HCT116 (cell line): ENCODE data around the gene CFDP1. TPM values are rescaled to one million over a fixed set of nuclear protein-coding genes. Genes with fewer than 3 reads are reported as not detected.

Experiments
- ATAC-seq: fragments of 200-7000 bp; cut with Tn5 transposase; 2 replicates; pipeline ENCODE4 v1.9.1; 2020; ENCODE audit warnings: mild to moderate bottlenecking, moderate library complexity
- BruUV-seq: library from RNA; stranded (reverse); fragments of 400-500 nt; replicated peaks from 2 replicates; lab custom pipeline; 2021; lab: Mats Ljungman, UMichigan
- CTCF ChIA-PET: fragments of 300-600 bp; sonication (Branson Sonifier 250); formaldehyde crosslinking; loops from one replicate; lab custom pipeline; 2021; ENCODE audit warnings: antibody characterized with exemption; lab: Charles Lee
- POLR2A ChIA-PET: fragments of 300-600, 350-600 bp; sonication (Branson Sonifier 250); formaldehyde crosslinking; loops from one replicate; lab custom pipeline; 2021; ENCODE audit warnings: antibody characterized with exemption; lab: Charles Lee
- RAD21 ChIA-PET, 2 experiments: fragments of 300-600 bp; sonication (Branson Sonifier 250); formaldehyde crosslinking; loops; one replicate each; lab custom pipeline; 2023; ENCODE audit warnings: low total read pairs in 2 of 2; ENCODE audit not compliant: uncharacterized antibody in 2 of 2, unreplicated experiment in 2 of 2, low non-redundant PET in 1 of 2; lab: Charles Lee
- DNase-seq: peaks from one replicate; pipeline ENCODE4 v3.0.0-alpha.2; 2010; ENCODE audit warnings: low read depth, low spot score
- H2AFZ ChIP-seq: fragments of 200-600 bp; shearing (Covaris generic), sonication (generic); 2 replicates; pipeline ENCODE4 v1.6.1; 2017; ENCODE audit warnings: low read depth, mixed run types, mixed read lengths, antibody characterized with exemption, low read length; ENCODE audit not compliant: poor library complexity, severe bottlenecking
- H3K27ac ChIP-seq: 2 replicates; pipeline ENCODE4 v1.5.1; 2012; ENCODE audit warnings: low read depth, low read length
- H3K27me3 ChIP-seq: fragments of 200-600 bp; sonication (generic); 2 replicates; pipeline ENCODE4 v1.6.1; 2016; ENCODE audit warnings: mixed run types, low read length, mixed read lengths; ENCODE audit not compliant: insufficient read depth
- H3K36me3 ChIP-seq, 2 experiments: fragments of 200-500 bp in 1 of 2; fragments of 200-600 bp in 1 of 2; sonication (Bioruptor generic) in 1 of 2; sonication (generic) in 1 of 2; 2 replicates each; pipeline versions ENCODE4 v1.5.1 to v1.6.1; 2014 to 2016; ENCODE audit warnings: low read length in 2 of 2, inconsistent platforms in 1 of 2, mixed read lengths in 1 of 2, mixed run types in 1 of 2; ENCODE audit not compliant: insufficient read depth in 2 of 2, control insufficient read depth in 1 of 2
- H3K4me1 ChIP-seq, 2 experiments: fragments of 200-600 bp in 1 of 2; sonication (generic) in 1 of 2; 2 replicates each; pipeline versions ENCODE4 v1.5.1 to v1.6.1; 2012 to 2017; ENCODE audit warnings: low read length in 2 of 2, inconsistent platforms in 1 of 2, mild to moderate bottlenecking in 1 of 2, mixed read lengths in 1 of 2, mixed run types in 1 of 2, moderate library complexity in 1 of 2; ENCODE audit not compliant: insufficient read depth in 2 of 2, control insufficient read depth in 1 of 2
- H3K4me2 ChIP-seq: fragments of 200-600 bp; sonication (generic); 2 replicates; pipeline ENCODE4 v1.6.1; 2017; ENCODE audit warnings: mixed run types, low read length, mixed read lengths
- H3K4me3 ChIP-seq, 2 experiments: fragments of 200-600 bp in 1 of 2; sonication (generic) in 1 of 2; replicated peaks in 1 of 2; 2 replicates each; pipeline ENCODE4 v1.5.1; 2011 to 2016; ENCODE audit warnings: low read length in 2 of 2, control low read depth in 1 of 2, low read depth in 1 of 2, mild to moderate bottlenecking in 1 of 2, mixed read lengths in 1 of 2, mixed run types in 1 of 2
- H3K79me2 ChIP-seq: fragments of 200-600 bp; sonication (generic); 2 replicates; pipeline ENCODE4 v1.6.1; 2017; ENCODE audit warnings: mild to moderate bottlenecking, mixed run types, low read length, moderate library complexity, mixed read lengths; ENCODE audit not compliant: insufficient read depth
- H3K9ac ChIP-seq: fragments of 200-600 bp; sonication (generic); 2 replicates; pipeline ENCODE4 v1.6.1; 2016; ENCODE audit warnings: low read length, mixed read lengths
- H3K9me2 ChIP-seq: fragments of 200-600 bp; sonication (generic), shearing (Covaris generic); 2 replicates; pipeline ENCODE4 v1.6.1; 2017; ENCODE audit warnings: mixed run types, mild to moderate bottlenecking, moderate library complexity; ENCODE audit not compliant: insufficient read depth
- H3K9me3 ChIP-seq, 2 experiments: fragments of 200-500 bp in 1 of 2; fragments of 200-600 bp in 1 of 2; sonication (Bioruptor generic) in 1 of 2; sonication (generic) in 1 of 2; 2 replicates each; pipeline ENCODE4 v1.6.1; 2014 to 2017; ENCODE audit warnings: low read length in 2 of 2, mixed read lengths in 2 of 2, inconsistent platforms in 1 of 2, low read depth in 1 of 2, mild to moderate bottlenecking in 1 of 2, mixed run types in 1 of 2, moderate library complexity in 1 of 2; ENCODE audit not compliant: control insufficient read depth in 1 of 2, insufficient read depth in 1 of 2
- H4K20me1 ChIP-seq: fragments of 200-600 bp; sonication (generic), shearing (Covaris generic); 2 replicates; pipeline ENCODE4 v1.6.1; 2017; ENCODE audit warnings: mixed run types, mild to moderate bottlenecking, moderate library complexity; ENCODE audit not compliant: insufficient read depth
- EZH2 ChIP-seq: fragments of 200-600 bp; sonication (generic); IDR thresholded peaks from 2 replicates; pipeline ENCODE4 v1.6.1; 2017; ENCODE audit warnings: antibody characterized with exemption, mixed run types
- EZH2phosphoT487 ChIP-seq: fragments of 200-600 bp; IDR thresholded peaks from 2 replicates; pipeline ENCODE4 v1.6.1; 2018; ENCODE audit warnings: antibody characterized with exemption, borderline replicate concordance
- FOSL1 ChIP-seq: IDR thresholded peaks from 2 replicates; pipeline ENCODE4 v1.6.1; 2012; ENCODE audit warnings: low read depth
- POLR2A ChIP-seq: IDR thresholded peaks from 2 replicates; pipeline ENCODE4 v1.7.0; 2011; ENCODE audit warnings: borderline replicate concordance; ENCODE audit not compliant: insufficient read depth, insufficient read length; ENCODE audit errors: extremely low read depth
- SP1 ChIP-seq: IDR thresholded peaks from 2 replicates; pipeline ENCODE4 v1.6.1; 2012; ENCODE audit warnings: low read depth
- TCF7L2 ChIP-seq: IDR thresholded peaks from 2 replicates; pipeline ENCODE4 v1.7.0; 2011; ENCODE audit warnings: borderline replicate concordance, inconsistent platforms; ENCODE audit not compliant: insufficient read depth, insufficient read length; ENCODE audit errors: extremely low read depth
- YY1 ChIP-seq: IDR thresholded peaks from 2 replicates; pipeline ENCODE4 v1.6.1; 2011; ENCODE audit warnings: low read length, low read depth, moderate library complexity, mild to moderate bottlenecking; ENCODE audit not compliant: insufficient replicate concordance; ENCODE audit errors: extremely low read depth
- intact Hi-C: fragments of 100-400 bp; cut with micrococcal nuclease; formaldehyde crosslinking; loops from 2 replicates; pipeline ENCODE4 v1.10.0; 2022
- total RNA-seq: library from RNA; stranded (reverse); gene quantifications from one replicate; pipeline ENCODE4 v1.2.1, GENCODE V29; 2021; ENCODE audit not compliant: unreplicated experiment
- TF ChIP-seq, protein P1 (sequence below): IDR thresholded peaks from 2 replicates; pipeline ENCODE4 v1.6.1; 2012
- TF ChIP-seq, protein P2 (sequence below): IDR thresholded peaks from 2 replicates; pipeline ENCODE4 v1.6.1; 2011; ENCODE audit warnings: mild to moderate bottlenecking, low read length, moderate library complexity; ENCODE audit not compliant: insufficient replicate concordance; ENCODE audit errors: extremely low read depth
- TF ChIP-seq, protein P3 (sequence below): IDR thresholded peaks from 2 replicates; pipeline ENCODE4 v1.6.1; 2012; ENCODE audit warnings: low read depth

The CFDP1 gene
- total RNA-seq, 1 experiment from 2014 or later: 45.3 TPM

DNA sequence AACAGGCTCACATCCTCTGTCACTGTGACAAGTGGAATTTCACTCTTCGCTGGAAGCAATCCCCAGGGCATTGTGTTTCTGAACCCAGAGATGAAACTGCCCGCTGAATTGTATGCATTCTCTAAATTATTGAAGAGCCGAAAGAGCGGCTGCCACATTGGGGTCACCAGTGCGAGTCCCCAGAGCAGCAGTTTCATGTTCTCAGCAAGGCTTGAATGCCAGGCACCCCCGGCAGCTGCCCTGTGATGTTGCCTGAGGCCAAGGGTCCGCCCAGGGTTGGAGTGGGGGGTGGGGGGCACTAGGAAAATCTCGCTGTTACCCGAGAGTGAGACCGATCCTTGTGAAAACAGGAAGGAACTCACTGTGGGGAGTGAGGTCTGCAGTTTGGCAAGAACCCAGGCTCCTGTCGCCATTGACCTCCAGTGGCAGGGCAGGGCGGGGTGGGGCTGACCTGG lies 161.2 kb downstream of the CFDP1 start:
- no peaks in the 10 kb centered on the region for H3K79me2 ChIP-seq
- H4K20me1 ChIP-seq: no peaks in the 10 kb centered on the region
- H3K27ac ChIP-seq: no peak overlapping the region
- no TSS peak for BruUV-seq
- DNase-seq (no peak), ATAC-seq (no peak)
- no peaks in the 10 kb centered on the region for H3K9me3 ChIP-seq
- intact Hi-C loops: no loop called here
- no peak overlapping the region for H2AFZ ChIP-seq
- no peak overlapping the region for H3K9ac ChIP-seq
- H3K9me2 ChIP-seq: no peaks in the 10 kb centered on the region
- no peak overlapping the region; the same call in 1 of the 2 replicates for H3K4me2 ChIP-seq
- POLR2A ChIA-PET: interaction anchor here (1.7 kb wide), 1 partner anchor 11 kb away, joined by 6 read pairs; no protein-coding TSS in a partner anchor
- H3K27me3 ChIP-seq: no peaks in the 10 kb centered on the region
- no peaks in the 10 kb centered on the region for H3K36me3 ChIP-seq
- RAD21 ChIA-PET: no interaction called here
- H3K4me3 ChIP-seq: no peak overlapping the region
- H3K4me1 ChIP-seq: peaks cover 28 to 60% of the 10 kb centered on the region in 2 experiments
- CTCF ChIA-PET: interaction anchor here (0.8 to 1.2 kb wide), 3 partner anchors 9 to 113 kb away, joined by 3 to 5 read pairs (median 3); no protein-coding TSS in a partner anchor
- TF ChIP-seq TCF7L2: no peak
- TF ChIP-seq, protein P1, sequence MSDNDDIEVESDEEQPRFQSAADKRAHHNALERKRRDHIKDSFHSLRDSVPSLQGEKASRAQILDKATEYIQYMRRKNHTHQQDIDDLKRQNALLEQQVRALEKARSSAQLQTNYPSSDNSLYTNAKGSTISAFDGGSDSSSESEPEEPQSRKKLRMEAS: no peak
- no peak for TF ChIP-seq EZH2phosphoT487
- no peak for TF ChIP-seq FOSL1

DNA sequence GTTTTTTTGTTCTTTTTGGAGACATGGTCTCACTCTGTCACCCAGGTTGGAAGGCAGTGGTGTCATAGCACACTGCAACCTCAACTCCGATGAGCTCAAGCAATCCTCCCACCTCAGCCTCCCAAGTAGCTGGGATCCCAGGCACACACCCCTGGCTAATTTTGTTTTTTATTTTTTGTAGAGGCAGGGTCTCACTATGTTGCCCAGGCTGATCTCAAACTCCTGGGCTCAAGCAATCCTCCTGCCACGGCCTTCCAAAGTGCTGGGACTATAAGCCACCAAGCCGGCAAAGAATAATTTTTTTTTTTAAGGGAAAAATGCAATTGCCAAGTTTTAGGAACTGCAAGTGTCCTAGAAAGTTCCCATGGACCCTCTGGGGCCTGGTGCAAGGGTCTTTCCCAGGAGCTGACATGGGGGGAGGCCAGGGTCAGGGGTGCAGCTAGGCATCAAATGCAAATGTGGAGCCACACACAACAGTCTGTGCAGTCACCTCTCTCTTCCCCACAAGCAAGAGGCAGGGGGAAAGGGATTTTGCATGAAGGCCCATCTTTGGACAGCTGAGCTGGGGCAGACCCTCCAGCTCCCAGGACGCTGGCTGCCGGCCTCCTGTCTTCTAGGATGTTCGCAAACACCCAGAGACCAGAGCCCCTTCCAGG lies 161.7 kb downstream of the CFDP1 start:
- Histone ChIP-seq H2AFZ (no peak overlapping the region), H3K4me2 (no peak overlapping the region), H3K9me2 (no peaks in the 10 kb centered on the region), H3K9me3 (no peaks in the 10 kb centered on the region), H3K36me3 (no peaks in the 10 kb centered on the region), H4K20me1 (no peaks in the 10 kb centered on the region), H3K4me1 (peaks cover 34 to 66% of the 10 kb centered on the region in 2 experiments), H3K27ac (no peak overlapping the region), H3K79me2 (no peaks in the 10 kb centered on the region), H3K27me3 (no peaks in the 10 kb centered on the region), H3K9ac (no peak overlapping the region), H3K4me3 (no peak overlapping the region)
- TF ChIP-seq, protein P2, sequence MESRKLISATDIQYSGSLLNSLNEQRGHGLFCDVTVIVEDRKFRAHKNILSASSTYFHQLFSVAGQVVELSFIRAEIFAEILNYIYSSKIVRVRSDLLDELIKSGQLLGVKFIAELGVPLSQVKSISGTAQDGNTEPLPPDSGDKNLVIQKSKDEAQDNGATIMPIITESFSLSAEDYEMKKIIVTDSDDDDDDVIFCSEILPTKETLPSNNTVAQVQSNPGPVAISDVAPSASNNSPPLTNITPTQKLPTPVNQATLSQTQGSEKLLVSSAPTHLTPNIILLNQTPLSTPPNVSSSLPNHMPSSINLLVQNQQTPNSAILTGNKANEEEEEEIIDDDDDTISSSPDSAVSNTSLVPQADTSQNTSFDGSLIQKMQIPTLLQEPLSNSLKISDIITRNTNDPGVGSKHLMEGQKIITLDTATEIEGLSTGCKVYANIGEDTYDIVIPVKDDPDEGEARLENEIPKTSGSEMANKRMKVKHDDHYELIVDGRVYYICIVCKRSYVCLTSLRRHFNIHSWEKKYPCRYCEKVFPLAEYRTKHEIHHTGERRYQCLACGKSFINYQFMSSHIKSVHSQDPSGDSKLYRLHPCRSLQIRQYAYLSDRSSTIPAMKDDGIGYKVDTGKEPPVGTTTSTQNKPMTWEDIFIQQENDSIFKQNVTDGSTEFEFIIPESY: no peak
- TF ChIP-seq EZH2phosphoT487 (no peak), EZH2 (no peak), SP1 (no peak), POLR2A (no peak), YY1 (no peak)
- TF ChIP-seq, protein P1: no peak
- TF ChIP-seq, protein P3, sequence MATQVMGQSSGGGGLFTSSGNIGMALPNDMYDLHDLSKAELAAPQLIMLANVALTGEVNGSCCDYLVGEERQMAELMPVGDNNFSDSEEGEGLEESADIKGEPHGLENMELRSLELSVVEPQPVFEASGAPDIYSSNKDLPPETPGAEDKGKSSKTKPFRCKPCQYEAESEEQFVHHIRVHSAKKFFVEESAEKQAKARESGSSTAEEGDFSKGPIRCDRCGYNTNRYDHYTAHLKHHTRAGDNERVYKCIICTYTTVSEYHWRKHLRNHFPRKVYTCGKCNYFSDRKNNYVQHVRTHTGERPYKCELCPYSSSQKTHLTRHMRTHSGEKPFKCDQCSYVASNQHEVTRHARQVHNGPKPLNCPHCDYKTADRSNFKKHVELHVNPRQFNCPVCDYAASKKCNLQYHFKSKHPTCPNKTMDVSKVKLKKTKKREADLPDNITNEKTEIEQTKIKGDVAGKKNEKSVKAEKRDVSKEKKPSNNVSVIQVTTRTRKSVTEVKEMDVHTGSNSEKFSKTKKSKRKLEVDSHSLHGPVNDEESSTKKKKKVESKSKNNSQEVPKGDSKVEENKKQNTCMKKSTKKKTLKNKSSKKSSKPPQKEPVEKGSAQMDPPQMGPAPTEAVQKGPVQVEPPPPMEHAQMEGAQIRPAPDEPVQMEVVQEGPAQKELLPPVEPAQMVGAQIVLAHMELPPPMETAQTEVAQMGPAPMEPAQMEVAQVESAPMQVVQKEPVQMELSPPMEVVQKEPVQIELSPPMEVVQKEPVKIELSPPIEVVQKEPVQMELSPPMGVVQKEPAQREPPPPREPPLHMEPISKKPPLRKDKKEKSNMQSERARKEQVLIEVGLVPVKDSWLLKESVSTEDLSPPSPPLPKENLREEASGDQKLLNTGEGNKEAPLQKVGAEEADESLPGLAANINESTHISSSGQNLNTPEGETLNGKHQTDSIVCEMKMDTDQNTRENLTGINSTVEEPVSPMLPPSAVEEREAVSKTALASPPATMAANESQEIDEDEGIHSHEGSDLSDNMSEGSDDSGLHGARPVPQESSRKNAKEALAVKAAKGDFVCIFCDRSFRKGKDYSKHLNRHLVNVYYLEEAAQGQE: no peak
- no peak for ATAC-seq
- BruUV-seq: no TSS peak
- ChIA-PET CTCF (no interaction called here), POLR2A (interaction anchor here (1.7 kb wide), 1 partner anchor 12 kb away, joined by 6 read pairs; no protein-coding TSS in a partner anchor), RAD21 (no interaction called here)
- intact Hi-C loops: no loop called here
- DNase-seq: no peak
